Tibial nerve (tissue), 4 donors: ENCODE results near the gene PARP8. TPM values are rescaled to one million over a fixed set of nuclear protein-coding genes. Genes with fewer than 3 reads are reported as not detected.
"Not testable (repeated sequence)": the region's sequence is repeated elsewhere in the genome, so short reads cannot be mapped to it uniquely, and the experiment has no call there.

ENCODE experiments used
- DNase-seq, 2 donors: peaks; one replicate each; pipeline ENCODE4 v3.0.0-alpha.2; 2019; ENCODE audit warnings: low spot score in 2 of 2
- H3K27ac ChIP-seq, 4 donors: fragments of 200-600 bp; sonication (generic) in 3 of 4; one replicate each; pipeline ENCODE4 v1.5.1; 2017 to 2019; ENCODE audit warnings: mild to moderate bottlenecking in 1 of 4
- H3K27me3 ChIP-seq, 2 donors: fragments of 200-600 bp; sonication (generic) in 1 of 2; one replicate each; pipeline versions ENCODE4 v1.5.1 to v1.6.0; 2017 to 2019
- H3K36me3 ChIP-seq, 3 donors: fragments of 200-600 bp; sonication (generic); one replicate each; pipeline ENCODE4 v1.5.1; 2018 to 2019
- H3K4me1 ChIP-seq, 4 donors: fragments of 200-600 bp; sonication (generic) in 3 of 4; one replicate each; pipeline ENCODE4 v1.5.1; 2017 to 2019
- H3K4me3 ChIP-seq, 4 donors: fragments of 200-600 bp; sonication (generic) in 3 of 4; one replicate each; pipeline ENCODE4 v1.5.1; 2017 to 2019; ENCODE audit warnings: mild to moderate bottlenecking in 1 of 4, moderate library complexity in 1 of 4
- H3K9me3 ChIP-seq, 4 donors: fragments of 200-600 bp; sonication (generic) in 3 of 4; one replicate each; pipeline ENCODE4 v1.5.1; 2017 to 2019
- EP300 ChIP-seq, 2 donors: sonication (generic); formaldehyde crosslinking; IDR thresholded peaks; one replicate each; pipeline ENCODE4 v1.6.1; 2017; ENCODE audit warnings: antibody characterized with exemption in 2 of 2, mild to moderate bottlenecking in 1 of 2
- POLR2A ChIP-seq, 2 donors: fragments of 450-650 bp; IDR thresholded peaks; one replicate each; pipeline ENCODE4 v1.6.1; 2017; ENCODE audit warnings: antibody characterized with exemption in 2 of 2, mild to moderate bottlenecking in 2 of 2, moderate library complexity in 2 of 2
- WGBS, 2 donors: methylation state at CpG; one replicate each; pipeline ENCODE4 v1.1.5; 2018; 5-methylcytosine and 5-hydroxymethylcytosine counted together
- total RNA-seq, 4 donors: library from RNA; depleted of rRNA; stranded (reverse); fragments of >200 nt; gene quantifications; one replicate each; pipeline ENCODE4 v1.1.0, GENCODE V29; 2016
- TF ChIP-seq, protein P1 (sequence below), 5 experiments: fragments of 200-600 bp in 3 of 5; fragments of 450-650 bp in 2 of 5; sonication (generic) in 3 of 5; IDR thresholded peaks; one replicate each; pipeline ENCODE4 v1.5.1; 2016 to 2019; ENCODE audit warnings: antibody characterized with exemption in 5 of 5, mild to moderate bottlenecking in 3 of 5, moderate library complexity in 2 of 5

Gene PARP8
- total RNA-seq, 4 donors from 2014 or later: 10.4 to 24.7 (median 18.8) TPM

- Histone ChIP-seq H3K9me3 (peaks cover 0 to under 1% (median 0%) of the 10 kb centered on the region in 4 donors), H3K4me1 (no peaks in the 10 kb centered on the region), H3K27me3 (no peaks in the 10 kb centered on the region), H3K36me3 (peaks cover 0 to 12% (median 0%) of the 10 kb centered on the region in 3 donors), H3K4me3 (no peak overlapping the region), H3K27ac (no peak overlapping the region)
- no peak for DNase-seq
- WGBS, 2 donors: 52 to 63% methylated on average over 1 of the region's 1 CpG
- TF ChIP-seq EP300 (IDR thresholded peaks at IDR 0.05) (no peak), POLR2A (IDR thresholded peaks at IDR 0.05) (no peak)
Measured at GRCh38 chr5:50767588-50767987, 101.2 kb downstream of the PARP8 start.

DNA sequence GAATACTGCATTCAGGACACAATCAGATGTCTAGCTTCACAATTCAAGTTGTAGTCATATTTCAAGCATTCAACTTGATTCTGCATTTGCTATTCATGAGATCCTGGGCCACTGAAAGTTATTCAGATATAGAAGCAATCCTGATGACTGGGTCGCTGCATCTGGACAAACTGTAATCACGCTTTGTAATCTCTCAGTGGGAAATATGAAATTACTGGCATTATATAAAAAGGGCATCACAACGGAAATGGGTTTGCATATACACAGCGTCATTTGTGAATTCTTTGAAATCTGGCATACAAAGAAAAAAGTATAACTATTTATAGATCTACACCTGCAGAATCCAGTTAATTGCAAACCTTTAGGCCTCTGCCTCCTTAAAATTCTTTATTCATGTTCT is 102.2 kb downstream of the PARP8 start:
- no peak overlapping the region for H3K4me3 ChIP-seq
- H3K4me1 ChIP-seq: no peaks in the 10 kb centered on the region
- H3K9me3 ChIP-seq: peaks cover 0 to 11% (median 0%) of the 10 kb centered on the region in 4 donors
- H3K27ac ChIP-seq: no peak overlapping the region
- H3K27me3 ChIP-seq: no peaks in the 10 kb centered on the region
- TF ChIP-seq POLR2A (IDR thresholded peaks at IDR 0.05): no peak
- TF ChIP-seq EP300 (IDR thresholded peaks at IDR 0.05): no peak
- TF ChIP-seq, protein P1, sequence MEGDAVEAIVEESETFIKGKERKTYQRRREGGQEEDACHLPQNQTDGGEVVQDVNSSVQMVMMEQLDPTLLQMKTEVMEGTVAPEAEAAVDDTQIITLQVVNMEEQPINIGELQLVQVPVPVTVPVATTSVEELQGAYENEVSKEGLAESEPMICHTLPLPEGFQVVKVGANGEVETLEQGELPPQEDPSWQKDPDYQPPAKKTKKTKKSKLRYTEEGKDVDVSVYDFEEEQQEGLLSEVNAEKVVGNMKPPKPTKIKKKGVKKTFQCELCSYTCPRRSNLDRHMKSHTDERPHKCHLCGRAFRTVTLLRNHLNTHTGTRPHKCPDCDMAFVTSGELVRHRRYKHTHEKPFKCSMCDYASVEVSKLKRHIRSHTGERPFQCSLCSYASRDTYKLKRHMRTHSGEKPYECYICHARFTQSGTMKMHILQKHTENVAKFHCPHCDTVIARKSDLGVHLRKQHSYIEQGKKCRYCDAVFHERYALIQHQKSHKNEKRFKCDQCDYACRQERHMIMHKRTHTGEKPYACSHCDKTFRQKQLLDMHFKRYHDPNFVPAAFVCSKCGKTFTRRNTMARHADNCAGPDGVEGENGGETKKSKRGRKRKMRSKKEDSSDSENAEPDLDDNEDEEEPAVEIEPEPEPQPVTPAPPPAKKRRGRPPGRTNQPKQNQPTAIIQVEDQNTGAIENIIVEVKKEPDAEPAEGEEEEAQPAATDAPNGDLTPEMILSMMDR (IDR thresholded peaks at IDR 0.05): no peak
- H3K36me3 ChIP-seq: peaks cover 0 to 22% (median 0%) of the 10 kb centered on the region in 3 donors
- WGBS, 2 donors: 81 to 87% methylated on average over 4 of the region's 4 CpGs
- DNase-seq: no peak

- no peak for TF ChIP-seq POLR2A (IDR thresholded peaks at IDR 0.05)
- TF ChIP-seq, protein P1 (IDR thresholded peaks at IDR 0.05): no peak
- TF ChIP-seq EP300 (IDR thresholded peaks at IDR 0.05): no peak
- WGBS, 2 donors: 88 to 92% methylated on average over 3 of the region's 3 CpGs
- Histone ChIP-seq H3K27me3 (no peaks in the 10 kb centered on the region), H3K27ac (no peak overlapping the region), H3K4me3 (no peak overlapping the region), H3K9me3 (peaks cover 0 to 25% (median 0%) of the 10 kb centered on the region in 4 donors), H3K36me3 (peaks cover 0 to 34% (median 0%) of the 10 kb centered on the region in 3 donors), H3K4me1 (no peaks in the 10 kb centered on the region)
- no peak for DNase-seq
Measured at GRCh38 chr5:50770441-50770840, 104.0 kb downstream of the PARP8 start.

- H3K4me1 ChIP-seq, H3K27ac ChIP-seq, H3K27me3 ChIP-seq, DNase-seq, H3K4me3 ChIP-seq: not testable (repeated sequence)
- Histone ChIP-seq H3K9me3 (peaks cover 0 to 25% (median 0%) of the 10 kb centered on the region in 4 donors), H3K36me3 (peaks cover 0 to 34% (median 0%) of the 10 kb centered on the region in 3 donors)
- WGBS, 2 donors: 97 to 98% methylated on average over 32 to 40 of the region's 51 CpGs
Measured at GRCh38 chr5:50774446-50775175, 108.2 kb downstream of the PARP8 start.

- H3K9me3 ChIP-seq: no peaks in the 10 kb centered on the region
- DNase-seq: no peak
- H3K27me3 ChIP-seq: no peaks in the 10 kb centered on the region
- peaks cover 0 to 32% (median 5%) of the 10 kb centered on the region in 3 donors for H3K36me3 ChIP-seq
- no peak overlapping the region for H3K4me3 ChIP-seq
- H3K4me1 ChIP-seq: no peaks in the 10 kb centered on the region
- H3K27ac ChIP-seq: no peak overlapping the region
- TF ChIP-seq, protein P1 (IDR thresholded peaks at IDR 0.05): no peak
- no peak for TF ChIP-seq POLR2A (IDR thresholded peaks at IDR 0.05)
- TF ChIP-seq EP300 (IDR thresholded peaks at IDR 0.05): no peak
Measured at GRCh38 chr5:50786073-50786472, 119.6 kb downstream of the PARP8 start.

DNA sequence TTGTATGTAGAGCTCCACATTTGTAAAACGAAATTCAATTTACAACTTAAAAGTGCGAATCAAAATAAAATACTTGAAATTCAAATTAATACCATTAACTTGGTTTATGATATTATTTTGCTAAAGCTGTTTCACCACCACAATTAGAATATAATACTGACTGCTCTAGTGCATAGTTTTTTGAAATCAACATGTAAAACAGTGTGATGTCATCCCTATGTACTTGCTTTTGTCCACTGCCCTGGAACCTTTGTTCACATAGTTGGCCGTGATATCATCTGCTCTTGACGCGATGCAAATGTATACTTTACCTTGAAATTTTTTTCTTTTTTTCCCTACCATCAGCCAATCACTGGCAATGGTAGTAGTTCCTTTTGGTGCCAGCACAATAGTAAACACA is 125.4 kb downstream of the PARP8 start:
- no peak for DNase-seq
- TF ChIP-seq POLR2A (IDR thresholded peaks at IDR 0.05) (no peak), EP300 (IDR thresholded peaks at IDR 0.05) (no peak)
- TF ChIP-seq, protein P1 (IDR thresholded peaks at IDR 0.05): no peak
- no peaks in the 10 kb centered on the region for H3K9me3 ChIP-seq
- no peak overlapping the region for H3K4me3 ChIP-seq
- H3K4me1 ChIP-seq: no peaks in the 10 kb centered on the region
- H3K27me3 ChIP-seq: no peaks in the 10 kb centered on the region
- peaks cover 0 to 42% (median 10%) of the 10 kb centered on the region in 3 donors for H3K36me3 ChIP-seq
- H3K27ac ChIP-seq: no peak overlapping the region
- 97 to 98% methylated on average over 5 of the region's 5 CpGs for WGBS, 2 donors
